ENCODE results near the gene DISC1. TPM values are rescaled to one million over a fixed set of nuclear protein-coding genes. Genes with fewer than 3 reads are reported as not detected.
"Not testable (repeated sequence)": the region's sequence is repeated elsewhere in the genome, so short reads cannot be mapped to it uniquely, and the experiment has no call there.

Gene DISC1
- total RNA-seq, 1 experiment from 2014 or later: 13.5 TPM

- no peak for TF ChIP-seq CTCF (IDR thresholded peaks at IDR 0.05; ENCODE audit: insufficient read depth in 1 of 2, low read depth in 1 of 2, low read length in 1 of 2, severe bottlenecking in 1 of 2, unreplicated experiment in 1 of 2)
- H3K27me3 Mint-ChIP-seq (ENCODE audit: insufficient read depth, unreplicated experiment): no peaks in the 10 kb centered on the region
- no peak for DNase-seq
- H3K9me3 Mint-ChIP-seq (ENCODE audit: unreplicated experiment): no peaks in the 10 kb centered on the region
- H3K36me3 Mint-ChIP-seq (ENCODE audit: insufficient read depth, unreplicated experiment): peaks cover 7% of the 10 kb centered on the region
- Histone ChIP-seq H3K27me3 (replicated peaks; ENCODE audit: control insufficient read depth, insufficient read depth, low read length) (no peaks in the 10 kb centered on the region), H3K9me3 (no peaks in the 10 kb centered on the region), H3K4me1 (no peaks in the 10 kb centered on the region), H3K36me3 (ENCODE audit: control insufficient read depth, insufficient read depth, low read length) (no peaks in the 10 kb centered on the region), H3K4me3 (ENCODE audit: low read depth, low read length) (no peak overlapping the region)
- POLR2A ChIA-PET: no interaction called here
- intact Hi-C loops (cut with micrococcal nuclease; ENCODE audit: unreplicated experiment): no loop called here
- CTCF ChIA-PET: no interaction called here
- no peak overlapping the region for H3K27ac Mint-ChIP-seq (ENCODE audit: unreplicated experiment)
- peaks cover 6% of the 10 kb centered on the region for H3K4me1 Mint-ChIP-seq (ENCODE audit: low read depth, unreplicated experiment)
- no peak overlapping the region for H3K4me3 Mint-ChIP-seq (ENCODE audit: unreplicated experiment)
- no TSS peak for BruUV-seq (replicated peaks)
Observed at GRCh38 chr1:231943084-231943483, 316.5 kb downstream of the DISC1 start.

GRCh38 chr1:231948102-231948501 is 321.5 kb downstream of the DISC1 start:
- H3K27me3 Mint-ChIP-seq (ENCODE audit: insufficient read depth, unreplicated experiment); H3K27me3 ChIP-seq (replicated peaks; ENCODE audit: control insufficient read depth, insufficient read depth, low read length); H3K36me3 Mint-ChIP-seq (ENCODE audit: insufficient read depth, unreplicated experiment); CTCF ChIA-PET; H3K4me3 ChIP-seq (ENCODE audit: low read depth, low read length); H3K9me3 Mint-ChIP-seq (ENCODE audit: unreplicated experiment); intact Hi-C loops (cut with micrococcal nuclease; ENCODE audit: unreplicated experiment); H3K4me1 Mint-ChIP-seq (ENCODE audit: low read depth, unreplicated experiment); H3K4me1 ChIP-seq; H3K4me3 Mint-ChIP-seq (ENCODE audit: unreplicated experiment); H3K36me3 ChIP-seq (ENCODE audit: control insufficient read depth, insufficient read depth, low read length); POLR2A ChIA-PET; DNase-seq; BruUV-seq (replicated peaks); H3K27ac Mint-ChIP-seq (ENCODE audit: unreplicated experiment); H3K9me3 ChIP-seq: not testable (repeated sequence)

- Mint-ChIP-seq H3K27ac (ENCODE audit: unreplicated experiment) (no peak overlapping the region), H3K4me1 (ENCODE audit: low read depth, unreplicated experiment) (no peaks in the 10 kb centered on the region), H3K4me3 (ENCODE audit: unreplicated experiment) (no peak overlapping the region), H3K9me3 (ENCODE audit: unreplicated experiment) (no peaks in the 10 kb centered on the region), H3K36me3 (ENCODE audit: insufficient read depth, unreplicated experiment) (peaks cover 4% of the 10 kb centered on the region), H3K27me3 (ENCODE audit: insufficient read depth, unreplicated experiment) (no peaks in the 10 kb centered on the region)
- Histone ChIP-seq H3K27me3 (replicated peaks; ENCODE audit: control insufficient read depth, insufficient read depth, low read length) (no peaks in the 10 kb centered on the region), H3K4me3 (ENCODE audit: low read depth, low read length) (no peak overlapping the region), H3K4me1 (no peaks in the 10 kb centered on the region), H3K9me3 (no peaks in the 10 kb centered on the region), H3K36me3 (ENCODE audit: control insufficient read depth, insufficient read depth, low read length) (no peaks in the 10 kb centered on the region)
- no peak for TF ChIP-seq CTCF (IDR thresholded peaks at IDR 0.05; ENCODE audit: insufficient read depth in 1 of 2, low read depth in 1 of 2, low read length in 1 of 2, severe bottlenecking in 1 of 2, unreplicated experiment in 1 of 2)
- BruUV-seq (replicated peaks): no TSS peak
- ChIA-PET CTCF (no interaction called here), POLR2A (no interaction called here)
- intact Hi-C loops (cut with micrococcal nuclease; ENCODE audit: unreplicated experiment): no loop called here
- DNase-seq: no peak
Observed at GRCh38 chr1:231949277-231950091, 322.9 kb downstream of the DISC1 start.

All from Caco-2 (cell line).